ENCODE results near the gene HMGXB3. TPM values are rescaled to one million over a fixed set of nuclear protein-coding genes. Genes with fewer than 3 reads are reported as not detected.
"Not testable (repeated sequence)": the region's sequence is repeated elsewhere in the genome, so short reads cannot be mapped to it uniquely, and the experiment has no call there.

HMGXB3 gene
- total RNA-seq, 1 experiment from 2014 or later = 28.0 TPM

DNA sequence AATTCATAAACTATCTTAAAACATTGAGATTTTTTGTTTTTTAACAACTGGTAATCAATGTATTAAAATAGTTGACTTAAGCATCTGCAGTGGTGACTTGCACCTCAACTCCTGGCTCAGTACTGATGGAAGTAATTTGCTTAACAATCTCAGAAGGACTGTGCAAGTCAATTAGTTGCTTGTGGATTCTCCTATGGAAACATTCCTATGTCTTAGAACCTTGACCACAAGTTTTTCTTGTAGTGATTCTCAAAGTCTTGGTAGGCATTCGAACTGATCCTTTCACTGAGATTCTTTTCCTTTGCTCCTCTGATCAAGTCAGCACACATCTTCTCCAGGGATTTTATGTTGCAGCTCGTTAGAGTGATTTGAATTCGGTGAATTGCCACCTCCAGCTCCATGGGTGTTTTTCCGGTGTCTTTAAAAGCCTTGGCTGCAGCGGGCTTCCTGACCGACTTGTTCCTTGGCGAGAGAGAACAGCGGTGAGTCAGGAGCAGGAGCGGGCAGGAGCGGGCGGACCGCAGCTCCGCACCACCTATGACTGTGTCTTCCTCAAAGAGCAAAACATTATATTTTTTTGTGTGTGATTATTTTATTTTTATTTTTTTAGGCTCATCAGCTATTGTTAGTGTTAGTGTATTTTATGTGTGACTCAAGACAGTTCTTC is 21.1 kb downstream of the HMGXB3 start:
- Histone ChIP-seq H3K36me3 (peaks cover 83% of the 10 kb centered on the region), H3K27me3 (no peaks in the 10 kb centered on the region), H3K27ac (peak overlapping the region; percentile 22; the same call in 1 of the 2 replicates), H3K4me1 (peaks cover 27% of the 10 kb centered on the region), H3K9me3 (replicated peaks) (no peaks in the 10 kb centered on the region), H3K4me3 (no peak overlapping the region)
- no peak for DNase-seq

DNA sequence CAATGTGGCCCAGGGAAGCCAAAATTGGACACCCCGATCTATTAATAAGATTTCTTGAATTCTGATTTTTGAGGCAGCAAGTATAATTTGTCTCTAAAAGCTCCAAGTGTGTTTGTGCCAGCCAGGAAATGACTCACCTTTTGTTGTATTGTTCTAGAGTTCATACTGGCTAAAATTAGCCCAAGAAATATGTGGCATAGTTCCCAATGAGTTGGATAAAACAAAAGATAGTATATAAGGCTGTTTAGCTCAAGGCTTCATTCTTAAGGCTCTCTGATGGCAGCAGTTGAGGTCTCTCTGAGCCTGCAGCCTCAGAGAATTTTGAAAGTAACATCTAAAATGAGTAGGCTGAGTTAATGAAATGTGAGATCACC is 21.6 kb downstream of the HMGXB3 start:
- Histone ChIP-seq H3K9me3 (replicated peaks) (no peaks in the 10 kb centered on the region), H3K27ac (peak overlapping the region; percentile 22; the same call in 1 of the 2 replicates), H3K4me1 (peaks cover 27% of the 10 kb centered on the region), H3K36me3 (peaks cover 83% of the 10 kb centered on the region), H3K27me3 (no peaks in the 10 kb centered on the region), H3K4me3 (no peak overlapping the region)
- DNase-seq = peak in 1 of 2 experiments; percentile 17

DNA sequence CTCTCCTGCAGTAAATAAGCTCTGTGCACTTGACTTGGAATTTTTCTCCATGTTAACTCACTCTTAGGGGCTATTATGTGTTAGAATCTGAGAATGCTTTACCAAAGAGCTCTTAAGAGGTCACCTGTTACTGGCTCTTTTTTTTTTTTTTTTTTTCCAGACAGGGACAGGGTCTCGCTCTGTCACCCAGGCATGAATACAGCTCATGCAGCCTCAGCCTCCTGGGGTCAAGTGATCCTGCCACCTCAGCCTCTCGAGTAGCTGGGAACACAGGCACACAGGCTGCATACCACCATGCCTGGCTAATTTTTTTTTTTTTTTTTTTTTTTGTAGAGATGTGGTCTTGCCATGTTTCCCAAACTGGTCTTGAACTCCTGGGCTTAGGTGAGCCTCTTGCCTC is 22.1 kb downstream of the HMGXB3 start:
- no peaks in the 10 kb centered on the region for H3K27me3 ChIP-seq
- peaks cover 23% of the 10 kb centered on the region for H3K4me1 ChIP-seq
- H3K9me3 ChIP-seq (replicated peaks) = no peaks in the 10 kb centered on the region
- H3K4me3 ChIP-seq = no peak overlapping the region
- no peak for DNase-seq
- H3K36me3 ChIP-seq = peaks cover 80% of the 10 kb centered on the region
- H3K27ac ChIP-seq = peak overlapping the region; percentile 22; the same call in 1 of the 2 replicates

DNA sequence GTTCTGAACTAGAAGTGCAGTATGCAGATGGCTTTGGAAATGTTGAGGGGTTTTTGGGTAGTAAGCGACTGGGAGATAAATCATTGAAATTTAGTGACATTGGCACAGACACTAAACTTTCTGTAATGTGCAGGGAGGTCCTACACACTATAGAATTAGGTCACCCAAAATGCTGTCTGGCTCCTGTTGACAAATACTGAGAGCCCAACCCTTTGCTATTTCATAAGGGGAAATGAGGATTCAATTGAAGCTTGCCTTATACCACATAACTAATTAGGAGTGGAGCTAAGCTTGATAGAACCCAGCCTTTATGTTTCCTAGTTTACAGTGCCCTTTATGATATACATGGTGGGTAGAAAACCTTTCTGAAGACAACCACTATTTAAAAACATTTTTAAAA is 22.6 kb downstream of the HMGXB3 start:
- Histone ChIP-seq H3K27me3 (no peaks in the 10 kb centered on the region), H3K27ac (no peak overlapping the region), H3K4me3 (no peak overlapping the region), H3K9me3 (replicated peaks) (no peaks in the 10 kb centered on the region), H3K4me1 (peaks cover 23% of the 10 kb centered on the region), H3K36me3 (peaks cover 79% of the 10 kb centered on the region)
- DNase-seq = no peak

DNA sequence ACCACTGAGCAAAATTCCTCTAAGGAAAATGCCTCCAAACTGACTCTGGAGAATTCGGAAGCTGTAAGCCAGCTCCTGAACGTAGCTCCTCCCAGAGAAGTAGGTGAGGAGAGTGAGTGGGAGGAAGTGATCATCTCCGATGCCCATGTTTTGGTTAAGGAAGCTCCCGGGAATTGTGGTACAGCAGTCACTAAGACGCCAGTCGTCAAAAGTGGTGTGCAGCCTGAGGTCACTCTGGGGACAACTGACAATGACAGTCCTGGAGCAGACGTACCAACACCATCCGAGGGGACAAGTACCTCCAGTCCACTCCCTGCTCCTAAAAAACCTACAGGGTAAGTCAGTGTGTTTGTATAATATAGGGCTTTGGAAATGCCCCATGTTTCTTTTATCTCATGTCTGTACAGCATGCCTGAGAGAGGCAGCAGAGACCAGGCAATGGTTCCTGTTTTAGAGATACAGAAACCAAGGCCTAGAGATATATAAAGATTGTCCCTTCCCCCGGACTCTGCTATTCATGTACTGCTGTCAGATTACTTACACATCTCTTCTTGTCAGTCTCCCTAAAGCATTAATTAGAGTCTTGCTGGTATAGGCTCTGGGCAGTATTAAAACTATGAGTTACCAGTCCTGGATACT is 23.9 kb downstream of the HMGXB3 start:
- Histone ChIP-seq H3K4me1 (peaks cover 23% of the 10 kb centered on the region), H3K9me3 (replicated peaks) (no peaks in the 10 kb centered on the region), H3K27me3 (no peaks in the 10 kb centered on the region), H3K4me3 (no peak overlapping the region), H3K27ac (no peak overlapping the region), H3K36me3 (peaks cover 75% of the 10 kb centered on the region)
- no peak for DNase-seq

DNA sequence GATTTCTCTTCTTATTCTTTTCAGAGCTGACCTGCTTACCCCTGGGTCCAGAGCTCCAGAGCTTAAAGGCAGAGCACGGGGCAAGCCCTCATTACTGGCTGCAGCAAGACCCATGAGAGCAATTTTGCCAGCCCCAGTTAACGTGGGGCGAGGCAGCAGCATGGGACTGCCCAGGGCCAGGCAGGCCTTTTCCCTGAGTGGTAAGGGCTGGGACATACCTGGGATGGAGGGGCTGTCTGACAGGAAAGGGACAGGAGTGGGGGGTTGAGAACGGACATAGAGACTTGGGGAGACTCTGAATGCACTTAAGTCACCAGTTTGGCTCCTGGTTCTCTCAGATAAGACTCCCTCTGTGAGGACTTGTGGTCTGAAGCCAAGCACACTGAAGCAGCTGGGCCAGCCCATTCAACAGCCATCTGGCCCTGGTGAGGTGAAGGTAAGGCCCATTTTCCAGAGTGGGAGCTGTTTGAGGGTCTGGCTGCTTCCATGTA is 26.2 kb downstream of the HMGXB3 start:
- Histone ChIP-seq H3K9me3 (replicated peaks) (no peaks in the 10 kb centered on the region), H3K36me3 (peaks cover 72% of the 10 kb centered on the region), H3K27ac (no peak overlapping the region), H3K4me3 (no peak overlapping the region), H3K4me1 (peaks cover 8% of the 10 kb centered on the region), H3K27me3 (no peaks in the 10 kb centered on the region)
- DNase-seq = no peak

DNA sequence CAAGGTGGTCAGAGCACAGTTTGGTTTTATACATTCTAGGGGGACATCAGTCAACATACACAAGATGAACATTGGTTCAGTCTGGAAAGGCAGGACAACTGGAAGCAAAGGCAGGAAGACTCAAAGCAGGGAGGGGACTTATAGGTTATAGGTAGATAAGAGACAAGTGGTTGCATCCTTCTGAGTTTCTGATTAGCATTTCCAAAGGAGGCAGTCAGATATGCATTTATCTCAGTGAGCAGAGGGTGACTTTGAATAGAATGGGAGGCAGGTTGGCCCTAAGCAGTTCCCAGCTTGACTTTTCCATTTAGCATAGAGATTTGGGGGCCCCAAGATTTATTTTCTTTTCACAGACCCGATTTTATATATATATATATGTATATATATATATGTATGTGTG is 27.5 kb downstream of the HMGXB3 start:
- H3K9me3 ChIP-seq (replicated peaks); H3K27ac ChIP-seq; DNase-seq; H3K4me3 ChIP-seq; H3K27me3 ChIP-seq; H3K4me1 ChIP-seq: not testable (repeated sequence)
- peaks cover 79% of the 10 kb centered on the region for H3K36me3 ChIP-seq

DNA sequence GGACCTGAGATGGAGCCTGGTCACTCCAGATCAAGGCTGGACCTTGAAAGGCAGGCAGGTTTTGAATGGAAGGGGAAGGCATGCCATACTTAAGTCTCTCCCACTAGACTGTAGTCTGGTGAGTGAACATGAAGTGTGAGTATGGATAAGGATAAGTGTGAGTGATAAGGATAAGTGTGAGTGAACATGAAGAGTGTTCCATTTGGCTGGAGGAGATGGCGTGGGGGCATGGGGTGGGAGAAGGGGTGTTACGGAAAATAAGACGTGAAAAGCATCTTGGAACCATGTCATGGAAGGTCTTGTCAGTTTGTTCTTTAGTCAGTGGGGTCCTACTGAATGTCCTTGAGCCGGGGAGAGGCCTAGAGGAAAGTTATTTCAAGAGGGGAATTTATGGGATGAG is 32.8 kb downstream of the HMGXB3 start:
- H3K9me3 ChIP-seq (replicated peaks) = no peaks in the 10 kb centered on the region
- no peak for DNase-seq
- no peak overlapping the region for H3K4me3 ChIP-seq
- no peak overlapping the region for H3K27ac ChIP-seq
- H3K4me1 ChIP-seq = peaks cover 13% of the 10 kb centered on the region
- peaks cover 84% of the 10 kb centered on the region for H3K36me3 ChIP-seq
- no peaks in the 10 kb centered on the region for H3K27me3 ChIP-seq

DNA sequence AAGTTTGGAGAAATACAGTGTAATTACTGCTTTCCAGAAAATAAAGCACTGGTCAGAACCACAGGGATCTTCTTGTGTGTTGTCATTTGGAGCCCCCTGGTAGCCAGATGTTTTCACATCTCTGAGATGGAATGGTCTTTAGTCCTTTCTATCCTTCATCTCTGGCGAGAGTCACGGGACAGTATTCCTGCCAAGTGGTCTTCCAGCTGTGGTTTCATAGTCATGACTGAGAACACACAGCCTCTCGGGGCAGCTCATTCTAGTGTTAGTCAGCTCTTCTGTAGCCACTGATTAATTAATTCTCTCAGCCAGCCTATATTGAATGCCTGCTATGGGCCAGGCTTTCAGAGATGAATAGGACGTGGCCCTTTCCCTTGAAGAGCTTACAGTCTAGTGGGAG is 34.1 kb downstream of the HMGXB3 start:
- H3K27me3 ChIP-seq = no peaks in the 10 kb centered on the region
- DNase-seq = no peak
- H3K9me3 ChIP-seq (replicated peaks) = no peaks in the 10 kb centered on the region
- H3K4me1 ChIP-seq = peaks cover 13% of the 10 kb centered on the region
- no peak overlapping the region for H3K4me3 ChIP-seq
- H3K36me3 ChIP-seq = peaks cover 79% of the 10 kb centered on the region
- H3K27ac ChIP-seq = no peak overlapping the region

DNA sequence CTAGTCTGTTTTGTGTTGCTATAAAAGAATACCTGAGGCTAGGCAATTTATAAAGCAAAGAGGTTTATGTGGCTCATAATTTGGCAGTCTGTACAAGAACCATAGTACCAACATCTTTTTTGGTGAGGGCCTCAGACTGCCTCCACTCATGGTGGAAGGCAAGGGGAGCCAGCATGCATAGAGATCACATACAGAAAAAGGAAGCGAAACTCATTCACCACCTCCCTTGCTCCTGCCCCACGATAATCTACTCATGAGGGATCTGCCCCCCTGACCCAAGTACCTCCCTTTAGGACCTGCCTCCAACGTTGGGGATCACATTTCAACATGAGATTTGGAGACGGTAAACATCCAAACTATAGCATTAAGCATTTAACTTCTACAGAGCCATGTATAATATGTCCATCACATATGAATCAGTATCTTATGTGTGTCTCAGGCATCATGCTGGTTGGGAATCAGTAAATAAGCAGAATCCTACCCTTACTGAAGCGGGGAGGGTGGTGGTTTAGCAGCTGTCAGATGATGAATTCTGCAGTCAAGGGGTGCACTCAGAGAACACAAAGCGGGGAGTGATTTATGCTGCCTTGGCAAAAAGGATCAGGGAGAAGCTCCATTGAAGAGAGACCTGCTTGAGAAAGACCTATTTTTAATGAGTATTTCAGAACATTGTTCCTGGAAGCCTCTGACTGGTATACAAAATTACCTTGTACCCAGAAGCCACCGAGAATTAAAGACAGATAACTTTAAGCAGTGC is 34.8 kb downstream of the HMGXB3 start:
- peaks cover 13% of the 10 kb centered on the region for H3K4me1 ChIP-seq
- no peak overlapping the region for H3K4me3 ChIP-seq
- no peak overlapping the region for H3K27ac ChIP-seq
- peaks cover 74% of the 10 kb centered on the region for H3K36me3 ChIP-seq
- H3K9me3 ChIP-seq (replicated peaks) = no peaks in the 10 kb centered on the region
- DNase-seq = no peak
- H3K27me3 ChIP-seq = no peaks in the 10 kb centered on the region

DNA sequence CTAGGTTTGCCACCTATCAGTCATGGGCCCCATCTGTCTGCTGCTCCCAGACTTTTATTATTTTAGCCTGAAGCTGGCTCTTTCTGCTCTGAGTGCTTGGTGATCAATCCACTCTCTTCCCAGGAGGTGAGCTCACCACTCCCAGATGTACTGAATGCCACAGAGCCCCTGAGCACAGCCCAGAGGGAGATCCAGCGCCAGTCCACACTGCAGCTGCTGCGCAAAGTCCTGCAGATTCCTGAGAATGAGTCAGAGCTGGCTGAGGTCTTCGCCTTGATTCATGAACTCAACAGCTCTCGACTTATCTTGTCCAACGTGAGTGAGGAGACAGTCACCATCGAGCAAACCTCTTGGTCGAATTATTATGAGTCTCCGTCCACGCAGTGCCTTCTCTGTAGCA is 36.0 kb downstream of the HMGXB3 start:
- peak; percentile 78 to 80 for DNase-seq
- Histone ChIP-seq H3K4me3 (no peak overlapping the region), H3K36me3 (peaks cover 78% of the 10 kb centered on the region), H3K27ac (peak overlapping the region; percentile 58), H3K27me3 (no peaks in the 10 kb centered on the region), H3K4me1 (peaks cover 13% of the 10 kb centered on the region), H3K9me3 (replicated peaks) (no peaks in the 10 kb centered on the region)

DNA sequence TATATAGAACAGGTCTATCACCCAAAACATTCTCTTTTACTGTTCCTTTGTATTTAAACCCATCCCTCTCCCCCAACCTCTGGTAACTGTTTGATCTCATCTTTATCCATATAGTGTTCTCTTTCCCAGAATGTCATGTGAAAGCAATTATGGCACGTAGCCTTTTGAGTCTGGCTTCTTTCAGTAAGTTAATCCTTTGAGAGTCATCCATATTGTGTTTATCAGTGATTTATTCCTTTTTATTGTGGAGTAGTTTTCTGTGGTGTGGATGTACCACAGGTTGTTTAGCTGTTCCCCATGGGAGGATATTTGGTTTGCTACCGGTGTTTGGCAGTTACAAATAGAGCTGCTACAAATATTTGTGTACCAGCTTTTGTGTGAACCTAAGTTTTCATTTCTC is 38.0 kb downstream of the HMGXB3 start:
- Histone ChIP-seq H3K9me3 (replicated peaks) (no peaks in the 10 kb centered on the region), H3K4me1 (peaks cover 16% of the 10 kb centered on the region), H3K4me3 (no peak overlapping the region), H3K27ac (no peak overlapping the region), H3K27me3 (no peaks in the 10 kb centered on the region), H3K36me3 (peaks cover 75% of the 10 kb centered on the region)
- DNase-seq = no peak

DNA sequence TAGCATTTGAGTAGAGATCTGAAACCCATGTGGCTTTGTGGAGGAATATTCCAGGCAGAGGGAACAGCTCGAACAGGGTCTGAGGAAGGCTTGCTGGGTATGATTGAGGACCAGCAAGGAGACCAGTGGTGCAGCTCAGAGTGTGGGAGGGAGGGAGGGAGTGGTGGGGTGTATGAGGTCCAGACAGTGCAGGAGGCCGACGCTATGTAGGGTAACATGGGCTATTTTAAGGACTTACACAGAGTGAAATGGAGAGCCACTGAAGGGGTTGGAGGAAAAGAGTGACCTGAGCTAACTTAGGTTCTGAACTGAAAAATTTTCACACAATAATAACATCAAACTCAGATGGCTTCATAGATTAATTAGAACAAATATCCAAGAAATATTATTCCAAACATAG is 41.9 kb downstream of the HMGXB3 start:
- Histone ChIP-seq H3K27ac (no peak overlapping the region), H3K4me3 (no peak overlapping the region), H3K27me3 (no peaks in the 10 kb centered on the region), H3K4me1 (peaks cover 15% of the 10 kb centered on the region), H3K36me3 (peaks cover 65% of the 10 kb centered on the region), H3K9me3 (replicated peaks) (no peaks in the 10 kb centered on the region)
- DNase-seq = no peak

DNA sequence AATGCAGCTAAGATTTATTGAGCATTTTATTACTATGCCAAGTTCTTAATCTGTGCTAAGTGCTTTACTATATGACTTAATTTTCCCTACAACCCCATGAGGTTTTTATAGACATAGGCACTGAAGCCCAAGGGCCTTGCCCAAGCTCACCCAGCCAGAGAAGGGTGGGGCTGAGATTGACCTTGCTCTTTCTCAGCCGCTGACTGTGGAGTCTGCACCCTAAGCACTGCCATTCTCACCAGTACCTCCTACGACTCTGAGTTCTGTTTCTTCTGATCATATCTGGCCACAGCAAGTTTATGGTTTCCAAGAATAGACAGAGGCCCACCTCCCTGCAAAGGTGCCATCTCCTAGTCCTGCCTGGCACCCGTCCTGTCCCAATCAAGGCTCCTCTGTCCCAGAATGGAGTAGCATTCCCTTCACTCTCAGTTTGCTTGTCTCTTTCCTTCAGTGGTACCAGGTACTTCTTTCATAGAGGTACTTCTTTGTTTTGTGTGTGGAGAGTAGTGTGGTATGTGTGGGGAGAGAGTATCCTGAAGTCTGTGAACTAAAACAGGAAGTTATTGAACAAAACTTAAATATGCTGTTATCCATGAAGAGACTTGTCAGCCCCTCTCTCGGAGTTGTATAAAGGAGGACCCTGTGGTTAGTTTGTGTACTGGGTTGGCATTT is 43.3 kb downstream of the HMGXB3 start:
- Histone ChIP-seq H3K9me3 (replicated peaks) (no peaks in the 10 kb centered on the region), H3K36me3 (peaks cover 68% of the 10 kb centered on the region), H3K27me3 (no peaks in the 10 kb centered on the region), H3K4me3 (no peak overlapping the region), H3K4me1 (peaks cover 15% of the 10 kb centered on the region), H3K27ac (no peak overlapping the region; the same call in 1 of the 2 replicates)
- no peak for DNase-seq

DNA sequence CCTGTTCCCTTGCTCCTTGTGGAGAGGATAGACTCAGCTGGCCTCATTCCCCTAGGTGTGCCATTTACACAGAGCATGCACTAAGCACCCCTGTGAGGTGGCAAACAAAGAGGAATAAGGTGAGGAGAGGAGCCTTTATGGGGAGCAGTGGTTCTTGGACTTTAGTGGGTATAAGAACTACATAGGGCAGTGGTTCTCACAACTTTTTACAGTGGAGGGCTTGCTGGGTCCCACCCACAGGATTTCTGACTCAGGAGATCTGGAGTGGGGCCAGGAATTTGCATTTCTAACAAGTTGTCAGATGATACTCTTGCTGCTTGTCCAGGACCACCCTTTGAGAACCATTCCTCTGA is 43.8 kb downstream of the HMGXB3 start:
- Histone ChIP-seq H3K36me3 (peaks cover 73% of the 10 kb centered on the region), H3K27ac (no peak overlapping the region)

More for the DNA sequence above, 43.8 kb downstream of the HMGXB3 start:
- H3K27me3 ChIP-seq = no peaks in the 10 kb centered on the region
- H3K4me3 ChIP-seq = no peak overlapping the region
- no peaks in the 10 kb centered on the region for H3K9me3 ChIP-seq (replicated peaks)
- peaks cover 15% of the 10 kb centered on the region for H3K4me1 ChIP-seq
- peak; percentile 39 to 41 for DNase-seq
